NCI-H748 (cell line): ENCODE measurements around the gene DNAI1.
"Not testable (repeated sequence)": the region's sequence is repeated elsewhere in the genome, so short reads cannot be mapped to it uniquely, and the experiment has no call there.

Source experiments
- DNase-seq: peaks from one replicate; lab custom pipeline; 2025; ENCODE audit not compliant: unreplicated experiment; lab: John Stamatoyannopoulos, UW

DNAI1 gene

DNA sequence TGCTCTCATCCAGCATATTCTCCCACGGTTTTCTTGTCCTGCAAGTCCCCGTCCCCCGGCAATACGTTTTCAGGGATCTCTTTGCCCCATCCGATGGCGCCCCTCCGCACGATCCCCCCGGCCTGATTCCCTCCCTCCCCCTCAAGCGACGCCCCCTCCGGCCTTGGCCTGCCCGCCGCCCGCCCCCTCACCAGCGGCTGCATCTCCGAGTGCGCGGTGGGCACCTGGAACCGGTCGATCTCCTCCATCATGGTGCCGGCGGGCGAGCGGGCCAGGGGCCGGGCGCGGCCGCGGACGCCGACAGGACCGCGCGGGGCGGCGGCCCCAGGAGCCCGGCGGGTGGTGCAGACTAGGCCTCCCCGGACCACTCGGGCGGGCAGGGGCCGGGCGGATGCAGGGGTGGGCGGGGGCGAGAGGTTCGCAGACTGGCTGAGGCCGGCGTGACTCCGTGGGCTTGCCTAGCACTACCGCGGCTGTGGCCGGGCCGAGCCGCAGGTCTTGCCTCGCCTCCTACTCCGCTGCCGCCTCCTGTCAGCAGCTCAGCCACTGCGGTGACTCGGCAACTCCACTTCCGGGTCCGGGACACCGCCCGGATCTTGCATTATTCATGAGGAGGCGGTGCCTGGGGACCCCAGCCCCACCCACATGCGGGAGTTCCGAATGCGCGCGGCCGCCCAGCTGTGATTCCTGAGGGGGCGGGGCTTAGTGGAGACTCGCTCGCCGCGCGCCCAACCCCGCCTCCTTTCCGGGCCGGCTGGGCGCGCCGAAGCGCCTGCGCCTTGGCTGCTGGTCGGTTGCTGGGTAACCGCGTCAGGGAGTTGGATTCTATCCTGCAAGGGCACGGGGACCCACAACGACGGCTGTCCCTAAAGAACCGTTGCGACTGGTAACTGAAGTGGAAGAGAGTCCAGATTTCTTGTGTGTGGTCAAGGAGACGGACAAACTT lies at the start of gene DNAI1, which contains the start of gene FAM219A:
DNAI1 (plus strand) TSS at position 793 of the 946 bp plus-strand sequence. CDS start 201 bp downstream, outside the sequence.
FAM219A (minus strand) TSS at position 558 of the 946 bp plus-strand sequence; CDS start at position 251, 307 bp downstream.
- peak; percentile 99 for DNase-seq

GRCh38 chr9:34409154-34409553 lies 49.5 kb upstream of the DNAI1 start:
- DNase-seq = no peak

- no peak for DNase-seq
These were observed 46.3 kb upstream of the DNAI1 start for GRCh38 chr9:34412336-34412735.

DNA sequence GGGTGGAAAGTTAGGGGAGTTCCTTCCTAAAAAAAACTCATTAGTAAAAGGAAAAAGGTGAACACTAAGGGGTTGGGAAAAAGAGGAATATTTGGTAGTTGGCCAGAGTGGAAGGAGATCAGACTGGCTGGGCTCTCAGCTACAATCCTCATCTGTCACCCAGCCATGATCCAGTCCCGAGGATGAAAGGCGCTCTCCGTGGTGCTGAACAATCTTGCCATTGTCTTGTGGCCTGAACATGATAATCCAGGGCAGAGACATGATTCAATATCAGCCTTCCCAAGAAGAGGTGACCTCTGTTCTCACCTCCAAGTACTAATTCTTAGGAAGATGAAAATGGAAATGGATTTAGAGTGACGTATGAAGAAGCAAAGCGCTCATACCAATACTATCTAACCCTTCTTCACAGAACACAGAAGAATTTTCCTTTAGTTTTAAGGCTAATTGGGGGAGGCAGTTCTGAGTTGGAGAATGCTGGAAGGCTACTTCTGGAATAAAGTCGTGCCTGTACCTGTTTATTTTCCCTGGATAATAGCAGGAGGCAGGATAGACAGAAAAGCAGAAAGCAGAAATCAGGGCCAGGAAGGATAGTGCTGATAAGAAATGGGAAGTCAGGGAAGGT lies 45.3 kb upstream of the DNAI1 start:
- DNase-seq = no peak

GRCh38 chr9:34417734-34418133 lies 40.9 kb upstream of the DNAI1 start:
- no peak for DNase-seq

DNA sequence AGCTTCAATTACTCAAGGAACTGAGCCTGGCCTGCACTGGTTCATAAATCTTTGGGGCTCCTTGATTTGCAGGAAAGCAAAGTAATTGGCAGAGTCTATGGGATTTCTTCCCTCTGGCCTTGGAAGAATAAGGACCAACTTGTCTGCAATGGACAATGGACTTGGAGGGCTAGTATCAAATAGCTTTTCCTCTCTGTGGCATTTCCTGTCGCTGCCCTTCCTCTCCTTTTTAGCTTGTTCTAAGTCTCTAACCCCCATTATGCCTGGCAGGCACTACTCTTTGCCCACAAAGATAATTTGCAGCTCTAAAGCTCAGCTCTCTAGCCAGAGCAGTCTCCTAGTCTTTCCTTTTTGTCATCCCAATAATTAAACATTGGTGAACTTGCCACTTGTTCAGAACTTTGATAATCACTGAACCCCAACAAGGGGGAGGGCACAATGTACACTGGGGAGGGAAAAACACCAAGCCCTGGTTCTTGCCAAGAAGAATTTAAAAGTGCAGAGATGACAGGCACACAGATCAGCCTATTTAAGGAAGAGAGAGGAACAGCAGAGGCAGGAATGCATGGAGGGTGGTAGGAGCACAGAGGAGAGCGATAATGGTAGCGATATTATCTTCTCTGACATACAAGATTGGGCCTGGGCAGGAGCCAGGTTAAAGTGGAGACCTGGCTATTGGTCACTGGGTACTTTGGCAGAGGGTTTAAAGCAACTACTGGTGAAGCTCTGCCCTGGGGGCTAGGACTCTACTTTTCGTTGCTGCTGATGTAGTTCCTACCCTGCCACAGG lies 38.7 kb upstream of the DNAI1 start:
- DNase-seq = no peak

- DNase-seq = no peak
These were observed 32.1 kb upstream of the DNAI1 start for GRCh38 chr9:34426347-34427074.

- DNase-seq = peak; percentile 54
These were observed 30.2 kb upstream of the DNAI1 start for GRCh38 chr9:34428325-34428958.

GRCh38 chr9:34430843-34431437 lies 27.7 kb upstream of the DNAI1 start:
- peak; percentile 52 for DNase-seq

DNA sequence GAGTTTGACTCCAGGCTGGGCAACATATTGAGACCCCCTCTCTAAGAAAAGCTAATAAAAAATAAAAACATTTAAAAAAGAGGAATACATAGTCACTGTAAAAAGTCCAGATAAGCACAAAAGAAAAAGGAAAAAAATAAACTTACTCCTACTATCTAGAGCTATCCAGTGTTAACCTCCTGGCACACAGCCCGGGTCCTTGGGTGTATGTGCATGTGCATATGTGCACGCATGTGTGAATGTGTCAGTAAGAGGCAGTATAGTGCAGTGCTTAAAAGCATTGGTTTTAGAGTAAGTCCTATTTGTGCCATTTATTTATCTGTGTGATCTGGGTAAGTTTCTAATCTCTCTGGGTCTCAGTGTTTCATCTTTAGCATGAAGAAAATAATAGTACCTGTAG lies 26.9 kb upstream of the DNAI1 start:
- no peak for DNase-seq

- DNase-seq = peak; percentile 84
These were observed 21.3 kb upstream of the DNAI1 start for GRCh38 chr9:34437006-34437925.

- DNase-seq = not testable (repeated sequence)
These were observed 20.7 kb upstream of the DNAI1 start for GRCh38 chr9:34437926-34438307.

- not testable (repeated sequence) for DNase-seq
These were observed 20.1 kb upstream of the DNAI1 start for GRCh38 chr9:34438465-34438864.

DNA sequence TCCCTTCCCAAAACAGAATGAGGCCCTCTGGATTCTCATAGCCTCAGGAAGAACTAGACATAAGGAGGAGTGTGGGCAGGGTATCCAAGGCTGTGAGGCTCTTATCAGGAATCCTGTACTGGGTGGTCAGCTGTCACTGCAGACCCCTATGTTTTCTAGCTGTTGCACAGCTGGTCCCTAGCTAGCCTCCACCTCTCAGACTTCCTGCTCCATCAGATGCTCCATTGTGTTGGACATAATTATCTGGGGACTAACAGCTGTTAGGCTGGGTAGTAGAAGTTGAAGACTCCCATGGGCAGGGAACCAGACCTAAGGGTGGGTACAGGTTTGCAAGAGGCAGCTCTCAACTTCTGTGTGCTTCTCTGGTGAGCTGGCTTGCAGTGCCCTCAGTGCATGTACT lies 18.6 kb upstream of the DNAI1 start:
- peak; percentile 21 for DNase-seq

GRCh38 chr9:34442770-34443169 lies 15.8 kb upstream of the DNAI1 start:
- DNase-seq = no peak

- no peak for DNase-seq
These were observed 15.1 kb upstream of the DNAI1 start for GRCh38 chr9:34443533-34443932.

- no peak for DNase-seq
These were observed 14.6 kb upstream of the DNAI1 start for GRCh38 chr9:34443976-34444375.

GRCh38 chr9:34446468-34446891 lies 12.1 kb upstream of the DNAI1 start:
- no peak for DNase-seq

GRCh38 chr9:34446951-34447350 lies 11.7 kb upstream of the DNAI1 start:
- DNase-seq = no peak
